ENCODE results near the gene TDRD12.

TDRD12 gene

DNA sequence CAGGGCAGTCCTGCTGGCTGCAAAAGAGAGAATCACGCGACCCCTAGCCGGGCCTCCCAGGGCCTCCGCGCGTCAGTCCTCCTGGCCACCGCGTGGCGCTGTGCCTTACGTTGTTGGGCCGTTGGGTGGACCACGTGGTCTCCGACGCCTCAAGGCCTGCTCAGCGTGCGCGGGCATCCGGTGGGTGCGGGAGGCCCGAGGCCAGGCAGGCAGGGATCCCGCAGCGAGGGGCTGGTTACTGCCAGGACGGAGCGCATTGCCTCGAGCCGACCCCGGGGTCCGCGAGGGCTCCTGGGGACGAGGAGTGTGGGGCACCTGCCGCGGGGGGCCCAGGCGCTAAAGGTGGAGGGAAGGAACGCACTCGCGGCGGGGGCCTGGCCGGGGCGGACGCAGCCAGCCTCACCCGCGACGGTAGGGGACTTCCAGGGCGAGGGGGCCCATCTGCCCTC, at the start of gene TDRD12:
Gene TDRD12, plus strand, starts transcription at position 157 of the 449 bp plus-strand sequence. CDS start 306 bp downstream, outside the sequence.
- TF ChIP-seq CTCF (conservative IDR thresholded peaks at IDR 0.05; ENCODE audit: control insufficient read depth, insufficient read depth, low read depth, low read length): no peak
- no peak within 1 kb of the TSS for H3K4me3 ChIP-seq (ENCODE audit: control insufficient read depth, low read depth, low read length)
- DNase-seq (ENCODE audit: low read depth): no peak

DNA sequence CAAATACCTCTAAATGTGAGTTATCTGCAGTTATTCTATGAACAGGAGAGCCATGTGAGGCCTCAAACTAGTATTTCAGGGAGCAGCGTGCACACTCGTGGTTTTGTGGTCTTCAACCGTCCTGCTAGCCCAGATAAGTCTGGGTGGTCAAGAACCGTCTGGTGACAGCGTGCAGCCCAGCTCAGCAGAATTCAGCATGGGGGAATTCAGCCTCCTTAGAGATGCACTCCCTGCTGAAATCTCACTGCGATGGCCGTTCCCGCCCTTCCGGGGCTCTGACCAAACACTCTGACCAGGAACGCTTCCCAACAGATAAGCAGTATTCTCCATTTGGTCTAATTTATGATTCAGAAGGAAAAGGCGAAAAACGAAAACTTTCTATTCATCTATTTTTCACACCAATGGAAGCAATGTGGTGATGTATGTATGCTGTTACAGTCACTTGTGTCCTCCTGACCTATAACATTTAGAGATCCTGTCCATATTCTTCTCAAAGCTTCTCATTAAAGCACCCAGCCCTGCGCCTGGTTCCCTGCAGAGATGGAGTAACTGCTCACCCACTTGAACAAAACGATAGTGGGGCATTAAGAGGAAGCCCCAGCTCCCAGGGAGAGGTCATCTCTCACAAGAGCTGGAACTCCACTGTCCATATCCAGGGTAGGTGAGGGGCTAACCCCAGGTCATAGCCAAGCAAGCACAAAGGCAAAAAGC, 47.5 kb upstream of the TDRD12 start:
- no peak for TF ChIP-seq CTCF (conservative IDR thresholded peaks at IDR 0.05; ENCODE audit: control insufficient read depth, insufficient read depth, low read depth, low read length)

DNA sequence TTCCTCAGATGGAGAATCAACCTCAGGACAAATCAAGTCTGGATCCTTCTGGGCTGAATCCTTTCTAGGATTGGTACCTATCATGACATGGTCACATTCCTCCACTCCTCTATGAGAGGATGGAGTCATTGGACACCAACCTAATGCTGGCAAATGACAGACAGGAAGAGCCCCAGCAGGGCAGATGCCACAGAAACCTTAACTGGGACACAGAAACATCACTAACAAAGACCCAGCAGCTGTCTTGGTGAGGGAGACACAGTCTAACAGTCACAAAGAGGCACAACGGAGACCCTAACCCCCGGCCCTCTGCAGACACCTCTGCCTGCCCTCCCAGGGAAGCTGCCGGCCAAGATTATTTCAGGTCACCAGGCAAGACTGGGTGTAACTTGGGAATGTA, 46.7 kb upstream of the TDRD12 start:
- DNase-seq (ENCODE audit: low read depth): no peak
- H3K4me3 ChIP-seq (ENCODE audit: control insufficient read depth, low read depth, low read length): no peak overlapping the region
- TF ChIP-seq CTCF (conservative IDR thresholded peaks at IDR 0.05; ENCODE audit: control insufficient read depth, insufficient read depth, low read depth, low read length): no peak

More for the DNA sequence above, 47.5 kb upstream of the TDRD12 start:
- no peak overlapping the region for H3K4me3 ChIP-seq (ENCODE audit: control insufficient read depth, low read depth, low read length)
- DNase-seq (ENCODE audit: low read depth): no peak

DNA sequence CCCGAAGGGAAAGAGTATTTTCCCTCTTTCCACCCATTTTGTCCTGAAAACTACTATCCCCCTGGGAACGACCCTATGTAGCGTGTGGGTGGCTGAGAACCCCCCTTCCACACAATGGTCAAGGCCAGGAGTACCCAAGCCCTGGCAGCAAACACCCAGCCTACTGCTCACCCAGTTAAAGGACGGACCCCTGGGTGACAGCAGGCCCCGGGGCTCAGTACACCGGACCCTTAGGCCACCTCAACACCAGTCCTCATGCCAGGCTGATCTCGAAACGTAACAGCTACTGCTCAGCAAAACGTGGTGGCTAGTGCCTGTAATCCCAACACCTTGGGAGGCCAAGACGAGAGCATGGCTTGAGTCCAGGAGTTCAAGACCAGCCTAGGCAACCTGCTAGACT, 46.0 kb upstream of the TDRD12 start:
- peak overlapping the region; percentile 84 for H3K4me3 ChIP-seq (ENCODE audit: control insufficient read depth, low read depth, low read length)
- no peak for TF ChIP-seq CTCF (conservative IDR thresholded peaks at IDR 0.05; ENCODE audit: control insufficient read depth, insufficient read depth, low read depth, low read length)
- DNase-seq (ENCODE audit: low read depth): no peak

DNA sequence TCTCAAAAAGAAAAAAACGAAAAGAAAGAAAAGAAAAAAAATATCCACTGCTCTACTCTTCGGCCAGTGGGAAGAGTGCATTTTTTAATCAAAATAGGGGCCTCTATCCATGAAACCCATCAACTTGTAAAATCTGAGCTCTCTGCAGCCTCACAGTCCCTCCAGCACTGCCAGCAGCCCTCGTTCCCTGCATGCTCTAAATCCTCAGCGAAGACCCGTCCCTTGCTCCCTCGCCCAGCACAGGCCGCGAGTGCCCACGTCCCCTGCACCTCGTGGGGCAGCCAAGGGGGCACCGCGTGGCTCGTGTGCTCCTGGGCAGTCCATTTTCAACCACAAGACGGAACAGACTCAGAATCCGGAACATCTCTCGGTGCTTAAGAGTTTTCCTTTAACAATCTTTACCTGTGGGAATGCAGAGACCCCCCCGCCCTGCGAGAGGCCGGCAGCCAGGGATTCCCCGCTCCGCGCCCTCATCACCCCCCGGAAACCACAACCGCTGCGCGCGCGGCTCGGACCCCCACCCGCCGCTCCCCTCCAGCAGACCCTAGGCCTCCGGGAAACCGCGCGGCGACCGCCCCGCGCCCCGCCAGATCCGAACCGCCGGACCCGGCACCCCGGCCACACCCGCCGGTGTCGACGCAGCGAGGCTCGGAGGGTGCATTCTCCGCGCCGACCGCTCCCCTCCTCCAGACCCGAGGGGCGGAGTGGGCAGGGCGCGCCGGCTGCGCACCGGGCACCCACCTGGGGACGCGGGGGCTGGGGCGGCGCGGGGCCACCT, 45.2 kb upstream of the TDRD12 start:
- no peak for TF ChIP-seq CTCF (conservative IDR thresholded peaks at IDR 0.05; ENCODE audit: control insufficient read depth, insufficient read depth, low read depth, low read length)
- H3K4me3 ChIP-seq (ENCODE audit: control insufficient read depth, low read depth, low read length): peak overlapping the region; percentile 84
- DNase-seq (ENCODE audit: low read depth): no peak

GRCh38 chr19:32674931-32675719, 44.4 kb upstream of the TDRD12 start, which contains the start of gene ANKRD27:
TSS of gene ANKRD27 (minus strand) at chr19:32675180. CDS start at chr19:32659015, 16,165 bp downstream.
- TF ChIP-seq CTCF (conservative IDR thresholded peaks at IDR 0.05; ENCODE audit: control insufficient read depth, insufficient read depth, low read depth, low read length): no peak
- peak within 1 kb of the TSS; percentile 84 for H3K4me3 ChIP-seq (ENCODE audit: control insufficient read depth, low read depth, low read length)

More at GRCh38 chr19:32674931-32675719, 44.4 kb upstream of the TDRD12 start, which contains the start of gene ANKRD27:
- peak; percentile 96 for DNase-seq (ENCODE audit: low read depth)
